Measurements from ENCODE around the gene NAGLU.
A peak's percentile ranks its signal among the peaks of the same experiment; 100 is the strongest.
"Not testable (repeated sequence)": the region's sequence is repeated elsewhere in the genome, so short reads cannot be mapped to it uniquely, and the experiment has no call there.

NAGLU gene

DNA sequence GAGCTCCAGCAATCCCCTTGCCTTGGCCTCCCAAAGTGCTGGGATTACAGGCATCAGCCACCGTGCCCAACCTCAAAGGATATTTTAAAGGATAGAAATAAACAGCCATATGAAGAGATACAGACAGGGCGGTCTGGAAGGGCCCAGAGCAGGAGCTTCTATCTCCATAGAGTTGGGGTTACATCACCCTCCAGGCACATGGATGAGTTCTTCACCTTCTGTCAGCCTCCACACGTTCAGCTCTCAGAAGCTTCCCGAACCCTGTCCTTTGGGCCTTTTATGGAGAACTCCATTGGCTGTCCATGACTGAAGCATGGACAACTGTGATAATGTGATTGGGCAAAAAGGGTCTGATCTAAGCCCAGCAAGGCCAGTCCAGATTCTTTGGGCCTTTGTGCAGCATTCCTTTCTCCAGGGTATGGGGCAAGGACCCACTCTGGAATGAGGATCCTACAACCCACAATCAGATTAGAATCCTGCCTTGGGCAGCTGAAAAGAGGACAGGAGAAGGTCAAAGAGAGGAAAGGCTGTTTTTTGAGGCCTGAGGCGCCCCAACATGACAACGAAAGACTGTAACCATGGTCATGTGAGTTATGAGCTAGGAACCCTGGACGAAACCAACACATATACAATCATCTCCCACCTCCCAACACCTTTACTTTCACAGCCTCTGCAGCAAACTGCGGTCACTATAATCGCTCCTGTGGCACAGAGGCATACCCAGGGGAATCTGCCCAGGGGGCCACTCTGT, 9.9 kb downstream of the NAGLU start:
- not testable (repeated sequence) for DNase-seq

GRCh38 chr17:42547001-42547461, 11.0 kb downstream of the NAGLU start:
- no peak for DNase-seq

DNA sequence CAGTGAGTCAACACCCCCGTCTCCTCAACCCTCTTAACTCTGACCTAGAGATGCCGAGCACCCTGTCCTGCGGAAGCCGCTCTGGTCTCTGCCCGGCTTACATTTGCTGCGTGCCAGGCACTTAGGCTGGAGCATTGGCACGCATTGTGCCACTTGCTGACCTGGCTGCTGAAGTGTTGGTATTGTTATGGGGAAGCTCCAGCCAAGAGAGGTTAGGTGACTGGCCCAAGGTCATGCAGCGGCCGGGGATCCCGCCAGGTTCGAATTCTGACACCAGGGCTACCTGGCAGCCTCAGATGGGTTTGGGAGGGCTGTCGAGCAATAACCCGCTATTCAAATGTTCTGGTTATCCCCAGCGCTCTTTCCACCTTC, 11.6 kb downstream of the NAGLU start:
- DNase-seq, result no peak

DNA sequence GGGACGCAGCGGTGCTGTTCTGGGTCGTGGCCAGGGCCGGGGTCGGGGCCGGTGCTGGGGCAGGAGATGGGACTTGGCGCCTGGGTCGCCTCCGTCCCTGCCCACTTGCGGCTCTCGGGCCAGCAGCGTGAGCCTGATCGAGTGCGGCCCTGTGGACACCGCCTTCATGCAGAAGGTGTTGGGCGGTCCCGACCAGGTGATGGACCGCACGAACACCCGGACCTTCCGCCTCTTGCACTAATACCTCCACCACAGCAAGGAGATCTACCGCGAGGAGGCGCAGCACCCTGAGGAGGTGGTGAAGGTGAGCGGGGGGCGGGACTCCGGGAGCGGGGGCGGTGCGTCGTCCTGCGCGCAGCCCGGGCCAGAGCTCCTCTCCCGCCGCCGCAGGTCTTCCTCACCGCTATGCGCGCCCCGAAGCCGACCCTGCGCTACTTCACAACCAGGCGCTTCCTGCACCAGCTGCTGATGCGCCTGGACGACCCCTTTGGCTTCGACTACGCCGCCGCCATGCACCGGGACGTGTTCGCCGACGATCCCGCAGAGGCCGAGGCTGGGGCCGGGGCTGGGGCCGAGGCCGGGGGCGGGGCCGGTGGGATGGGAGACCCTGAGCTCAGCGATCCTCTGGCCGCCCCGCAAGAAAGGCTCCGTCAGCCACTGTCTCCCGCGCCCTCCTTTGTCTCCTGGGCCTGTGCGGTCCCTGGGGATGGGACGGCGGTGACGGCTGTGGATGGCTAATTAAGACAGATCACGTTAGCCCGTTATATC, 12.2 kb downstream of the NAGLU start:
- DNase-seq, result no peak

DNA sequence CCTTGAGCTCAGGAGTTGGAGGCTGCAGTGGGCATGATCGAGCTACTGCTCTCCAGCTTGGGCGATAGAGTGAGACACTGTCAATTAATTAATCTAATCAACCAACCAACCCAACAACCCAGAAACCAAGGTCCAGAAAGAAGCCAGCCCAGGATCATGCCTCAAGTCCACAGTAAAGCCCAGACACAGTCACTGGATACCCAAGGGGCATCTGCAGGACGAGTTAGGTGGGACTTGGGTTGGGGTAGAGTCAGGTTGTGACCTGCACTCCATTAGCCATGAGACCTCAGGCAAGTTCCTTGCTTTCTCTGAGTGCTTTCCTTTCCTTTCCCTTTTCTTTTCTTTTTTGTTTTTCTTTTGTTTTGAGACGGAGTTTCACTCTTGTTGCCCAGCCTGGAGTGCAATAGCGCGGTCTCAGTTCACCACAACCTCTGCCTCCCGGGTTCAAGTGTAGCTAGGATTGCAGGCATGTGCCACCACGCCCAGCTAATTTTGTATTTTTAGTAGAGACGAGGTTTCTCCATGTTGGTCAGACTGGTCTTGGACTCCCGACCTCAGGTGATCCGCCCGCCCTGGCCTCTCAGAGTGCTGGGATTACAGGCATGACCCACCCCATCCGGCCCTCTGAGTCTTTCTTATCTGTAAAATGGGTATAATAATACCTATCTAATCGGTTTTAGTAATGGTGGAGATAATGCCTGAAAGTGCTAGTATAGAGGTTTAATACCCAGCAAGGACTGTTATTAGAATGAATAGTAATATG, 13.1 kb downstream of the NAGLU start:
- DNase-seq, result no peak

GRCh38 chr17:42552736-42553135, 16.7 kb downstream of the NAGLU start, which contains the start of gene HSD17B1:
HSD17B1 (plus strand) TSS chr17:42552923; CDS start chr17:42552934, 11 bp downstream.
- DNase-seq, result not testable (repeated sequence)

DNA sequence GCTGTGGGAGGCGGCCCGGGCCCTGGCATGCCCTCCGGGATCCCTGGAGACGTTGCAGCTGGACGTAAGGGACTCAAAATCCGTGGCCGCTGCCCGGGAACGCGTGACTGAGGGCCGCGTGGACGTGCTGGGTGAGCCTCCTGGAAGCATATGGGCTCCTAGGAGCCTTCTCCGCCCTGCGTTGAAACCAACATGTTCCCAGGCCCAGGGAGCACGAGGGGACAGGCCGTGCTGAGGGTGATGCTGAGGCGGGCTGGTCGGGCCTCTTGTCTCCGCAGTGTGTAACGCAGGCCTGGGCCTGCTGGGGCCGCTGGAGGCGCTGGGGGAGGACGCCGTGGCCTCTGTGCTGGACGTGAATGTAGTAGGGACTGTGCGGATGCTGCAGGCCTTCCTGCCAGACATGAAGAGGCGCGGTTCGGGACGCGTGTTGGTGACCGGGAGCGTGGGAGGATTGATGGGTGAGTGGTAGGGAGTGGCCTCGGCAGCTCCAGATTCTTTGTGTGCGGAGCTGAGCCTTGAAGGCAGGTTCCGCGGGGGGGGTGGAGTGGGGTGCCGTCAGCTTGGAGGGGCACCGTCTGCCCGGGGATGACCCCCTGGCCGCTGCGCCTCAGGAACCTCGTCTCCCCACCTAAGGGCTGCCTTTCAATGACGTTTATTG, 17.2 kb downstream of the NAGLU start:
- DNase-seq, result no peak

DNA sequence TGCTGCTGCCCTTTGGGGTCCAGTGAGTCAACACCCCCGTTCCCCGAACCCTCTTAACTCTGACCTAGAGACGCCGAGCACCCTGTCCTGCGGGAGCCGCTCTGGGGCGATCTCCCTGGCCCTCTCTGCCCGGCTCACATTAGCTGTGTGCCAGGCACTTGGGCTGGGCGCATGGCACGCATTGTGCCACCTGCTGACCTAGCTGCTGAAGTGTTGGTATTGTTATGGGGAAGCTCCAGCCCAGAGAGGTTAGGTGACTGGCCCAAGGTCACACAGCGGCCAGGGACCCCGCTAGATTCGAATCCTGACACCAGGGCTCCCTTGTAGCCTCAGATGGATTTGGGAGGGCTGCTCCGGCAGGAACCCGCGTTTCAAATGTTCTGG, 17.8 kb downstream of the NAGLU start:
- no peak for DNase-seq

DNA sequence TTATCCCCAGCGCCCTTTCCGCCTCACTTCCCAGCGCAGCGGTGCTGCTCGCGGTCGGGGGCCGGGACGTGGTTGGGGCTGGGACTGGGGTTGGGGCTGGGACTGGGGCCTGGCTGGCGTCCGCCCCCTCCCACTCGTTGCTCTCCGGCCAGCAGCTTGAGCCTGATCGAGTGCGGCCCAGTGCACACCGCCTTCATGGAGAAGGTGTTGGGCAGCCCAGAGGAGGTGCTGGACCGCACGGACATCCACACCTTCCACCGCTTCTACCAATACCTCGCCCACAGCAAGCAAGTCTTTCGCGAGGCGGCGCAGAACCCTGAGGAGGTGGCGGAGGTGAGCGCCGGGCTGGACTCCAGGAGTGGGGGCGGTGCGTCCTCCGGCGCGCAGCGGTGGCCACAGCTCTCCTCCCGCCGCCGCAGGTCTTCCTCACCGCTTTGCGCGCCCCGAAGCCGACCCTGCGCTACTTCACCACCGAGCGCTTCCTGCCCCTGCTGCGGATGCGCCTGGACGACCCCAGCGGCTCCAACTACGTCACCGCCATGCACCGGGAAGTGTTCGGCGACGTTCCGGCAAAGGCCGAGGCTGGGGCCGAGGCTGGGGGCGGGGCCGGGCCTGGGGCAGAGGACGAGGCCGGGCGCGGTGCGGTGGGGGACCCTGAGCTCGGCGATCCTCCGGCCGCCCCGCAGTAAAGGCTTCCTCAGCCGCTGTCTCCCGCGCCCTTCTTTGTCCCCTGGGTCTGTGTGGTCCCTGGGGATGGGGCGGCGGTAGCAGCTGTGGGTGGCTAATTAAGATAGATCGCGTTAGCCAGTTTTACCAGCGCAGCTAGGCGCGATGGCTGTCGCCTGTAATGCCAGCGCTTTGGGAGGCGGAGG, 18.4 kb downstream of the NAGLU start:
- peak; percentile 52 to 78 for DNase-seq

DNA sequence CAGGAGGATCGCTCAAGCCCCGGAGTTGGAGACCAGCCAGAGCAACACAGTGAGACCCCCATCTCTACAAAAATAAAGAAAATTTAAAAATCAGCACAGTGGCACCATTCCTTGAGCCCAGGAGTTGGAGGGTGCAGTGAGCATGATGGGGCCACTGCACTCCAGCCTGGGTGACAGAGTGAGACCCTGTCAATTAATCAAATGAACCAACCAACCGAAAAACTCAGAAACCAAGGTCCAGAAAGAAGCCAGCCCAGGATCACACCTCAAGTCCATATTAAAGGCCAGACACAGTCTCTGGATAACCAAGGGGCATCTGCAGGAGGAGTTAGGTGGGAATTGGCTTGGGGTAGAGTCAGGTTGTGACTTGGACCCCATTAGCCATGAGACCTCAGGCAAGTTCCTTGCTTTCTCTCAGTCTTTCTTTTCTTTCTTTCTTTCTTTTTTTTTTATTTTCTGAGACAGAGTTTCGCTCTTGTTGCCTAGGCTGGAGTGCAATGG, 19.1 kb downstream of the NAGLU start:
- no peak for DNase-seq

GRCh38 chr17:42555961-42556617, 20.0 kb downstream of the NAGLU start:
- not testable (repeated sequence) for DNase-seq

GRCh38 chr17:42559075-42559474, 23.0 kb downstream of the NAGLU start:
- no peak for DNase-seq

GRCh38 chr17:42560246-42560645, 24.2 kb downstream of the NAGLU start:
- DNase-seq, result no peak

GRCh38 chr17:42561897-42562387, 25.9 kb downstream of the NAGLU start, which contains the start of gene COASY:
COASY (plus strand) TSS chr17:42562148; CDS start chr17:42562623, 475 bp downstream.
- peak; percentile 84 to 92 for DNase-seq

- DNase-seq, result no peak
Observed at GRCh38 chr17:42562388-42563142, 26.5 kb downstream of the NAGLU start.

DNA sequence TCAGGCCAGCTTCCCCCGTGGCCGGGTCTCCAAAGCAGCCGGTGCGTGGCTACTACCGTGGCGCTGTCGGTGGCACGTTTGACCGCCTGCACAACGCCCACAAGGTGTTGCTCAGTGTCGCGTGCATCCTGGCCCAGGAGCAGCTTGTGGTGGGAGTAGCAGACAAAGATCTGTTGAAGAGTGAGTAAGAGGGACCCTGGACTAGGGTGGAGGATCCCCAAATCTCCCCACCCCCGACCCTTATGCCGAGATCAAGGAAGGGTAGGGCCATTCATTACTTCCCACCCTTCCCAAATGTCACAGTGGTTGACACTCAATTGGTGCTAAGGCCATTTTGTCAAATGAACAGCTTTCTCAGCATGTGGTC, 27.1 kb downstream of the NAGLU start:
- DNase-seq, result no peak

GRCh38 chr17:42563543-42563942, 27.5 kb downstream of the NAGLU start:
- DNase-seq, result no peak

GRCh38 chr17:42563950-42564349, 27.9 kb downstream of the NAGLU start:
- no peak for DNase-seq

DNA sequence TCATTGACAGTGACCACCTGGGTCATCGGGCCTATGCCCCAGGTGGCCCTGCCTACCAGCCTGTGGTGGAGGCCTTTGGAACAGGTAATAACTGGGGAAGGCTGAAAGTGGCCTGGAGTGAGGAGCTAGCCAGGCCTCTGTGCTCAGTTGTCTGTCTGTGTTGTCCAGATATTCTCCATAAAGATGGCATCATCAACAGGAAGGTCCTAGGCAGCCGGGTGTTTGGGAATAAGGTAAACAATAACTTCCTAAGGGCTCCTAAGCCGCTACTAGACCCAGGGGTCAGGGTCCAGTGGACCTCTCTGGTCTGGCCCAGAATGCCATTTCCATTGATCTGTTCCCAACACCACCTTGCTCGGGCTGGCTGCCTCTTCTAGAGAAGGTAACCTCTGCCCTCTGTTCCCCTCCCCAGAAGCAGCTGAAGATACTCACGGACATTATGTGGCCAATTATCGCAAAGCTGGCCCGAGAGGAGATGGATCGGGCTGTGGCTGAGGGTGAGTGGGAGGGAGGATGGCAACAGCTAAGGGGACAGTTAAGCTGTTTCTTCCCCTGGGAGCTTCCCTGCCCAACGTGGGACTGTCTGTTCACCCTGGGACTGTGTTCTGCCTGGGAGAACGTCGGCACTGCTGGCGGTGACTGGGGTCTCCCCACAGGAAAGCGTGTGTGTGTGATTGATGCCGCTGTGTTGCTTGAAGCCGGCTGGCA, 28.9 kb downstream of the NAGLU start:
- DNase-seq, result no peak

Data from hippocampal formation (tissue), 2 donors.